GM19035 (cell line): ENCODE results near the gene RIMBP2.

Experiments
- ATAC-seq: cut with Tn5 transposase; IDR thresholded peaks from one replicate; pipeline ENCODE4 v1.9.1; 2021; ENCODE audit not compliant: unreplicated experiment

Gene RIMBP2

GRCh38 chr12:130454296-130454695 lies 261.8 kb downstream of the RIMBP2 start:
- no peak for ATAC-seq

DNA sequence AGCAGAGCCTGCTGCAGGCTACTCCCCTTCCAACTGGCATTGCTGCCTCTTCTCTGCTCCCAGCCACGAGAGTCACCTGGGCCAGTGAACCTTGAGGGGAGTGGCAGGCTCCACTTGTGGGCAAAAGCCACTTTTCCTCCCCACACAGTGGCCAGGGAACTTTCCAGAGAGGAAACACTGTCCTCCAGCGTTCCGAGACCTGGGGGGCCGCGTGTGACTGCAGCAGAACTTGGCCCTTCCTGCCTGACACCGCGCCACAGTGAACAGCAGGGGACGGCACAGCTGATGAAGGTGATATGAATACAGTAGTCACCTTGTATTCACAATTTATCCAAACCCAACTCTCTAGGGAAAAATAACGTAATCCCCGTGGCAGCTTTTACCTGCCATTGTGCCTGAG lies 263.6 kb downstream of the RIMBP2 start:
- no peak for ATAC-seq

GRCh38 chr12:130451001-130451930 lies 264.8 kb downstream of the RIMBP2 start:
- no peak for ATAC-seq

GRCh38 chr12:130449291-130449690 lies 266.8 kb downstream of the RIMBP2 start:
- ATAC-seq, result no peak

DNA sequence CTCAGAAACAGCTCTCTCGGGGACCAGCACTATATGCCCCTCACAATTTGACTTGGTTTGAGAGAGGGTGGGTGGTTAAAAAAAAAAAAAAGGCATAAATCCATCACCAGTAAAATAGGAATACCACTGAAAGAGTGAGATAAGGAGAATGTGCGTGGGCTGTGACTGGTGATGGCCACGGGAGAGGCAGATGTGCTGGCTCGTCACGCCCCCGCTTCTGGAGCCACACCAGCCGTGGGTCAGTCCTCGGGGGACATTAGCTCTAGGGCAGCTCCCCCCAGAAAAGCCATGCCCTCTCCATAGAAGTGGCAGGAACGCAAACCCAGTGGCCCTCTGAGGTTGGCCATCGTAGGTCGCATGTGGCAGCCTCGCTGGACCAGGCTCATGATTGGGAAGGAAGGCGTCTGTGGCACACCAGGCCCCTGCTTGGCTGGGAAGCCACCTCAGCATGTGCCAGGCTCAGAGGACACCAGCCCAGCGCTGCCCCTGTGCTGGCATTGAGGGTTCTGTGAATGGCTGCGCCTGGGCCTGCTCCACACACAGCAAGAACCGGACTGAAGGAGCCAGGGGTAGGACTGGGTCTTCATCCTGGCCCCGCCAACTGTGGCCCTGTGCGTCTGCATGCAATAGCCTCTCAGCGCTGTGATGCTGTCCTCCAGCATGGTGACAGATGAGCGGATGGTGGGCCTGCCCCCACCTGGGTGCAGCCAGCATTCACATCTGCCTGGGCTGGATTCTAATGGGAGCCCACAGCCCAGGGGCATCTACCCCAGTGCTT lies 267.9 kb downstream of the RIMBP2 start:
- no peak for ATAC-seq

DNA sequence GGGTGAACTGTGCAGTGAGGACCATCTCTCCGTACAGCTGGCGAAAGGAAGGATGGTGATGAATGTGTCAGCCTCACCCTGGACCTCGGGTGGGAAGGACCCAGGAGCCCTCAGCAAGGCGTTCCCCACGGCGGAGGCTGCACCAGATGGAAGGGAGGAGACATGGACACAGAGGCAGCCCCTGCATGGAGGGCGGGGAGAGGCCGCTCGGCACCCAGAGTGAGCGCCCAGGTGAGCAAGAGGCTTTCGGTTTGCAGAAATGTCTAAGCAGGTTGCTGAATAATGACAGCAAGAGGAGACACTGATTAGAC lies 268.5 kb downstream of the RIMBP2 start:
- ATAC-seq, result no peak

DNA sequence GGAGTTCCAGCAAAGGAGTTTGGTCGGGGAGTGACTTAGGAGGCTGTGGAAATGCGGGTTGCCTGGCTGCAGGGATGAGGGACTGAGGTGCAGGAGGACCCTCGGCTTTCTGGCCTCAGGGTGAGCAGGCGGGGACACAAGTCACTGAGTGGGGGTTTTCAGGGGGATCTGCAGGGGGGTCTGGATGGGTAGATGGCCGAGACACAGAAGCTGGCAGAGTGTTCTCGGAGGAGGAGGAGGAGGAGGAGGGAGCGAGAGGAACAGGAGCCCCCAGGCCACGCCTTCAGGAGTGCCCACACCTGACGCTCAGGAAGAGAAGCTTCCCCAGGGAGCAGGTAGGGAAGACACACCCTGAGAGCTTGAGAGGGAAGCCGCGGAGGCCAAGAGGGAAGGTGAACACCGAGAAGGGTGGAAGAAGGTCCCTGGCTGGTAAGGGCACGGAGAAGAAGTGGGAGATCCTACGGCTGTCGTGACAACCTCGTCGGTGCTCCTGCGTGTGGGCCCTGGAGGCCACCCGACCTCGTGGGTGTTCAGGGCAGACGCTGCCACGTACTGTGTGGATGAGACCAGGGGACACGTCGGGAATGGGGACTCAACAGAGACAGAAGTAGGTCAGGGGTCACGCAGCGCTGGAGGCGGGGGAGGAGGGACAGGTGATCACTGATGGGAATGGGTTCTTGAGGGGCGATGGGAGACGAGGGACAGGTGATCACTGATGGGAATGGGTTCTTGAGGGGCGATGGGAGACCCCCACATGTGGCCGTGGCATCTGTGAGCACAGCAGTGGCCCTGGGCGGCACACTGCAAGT lies 269.0 kb downstream of the RIMBP2 start:
- no peak for ATAC-seq

DNA sequence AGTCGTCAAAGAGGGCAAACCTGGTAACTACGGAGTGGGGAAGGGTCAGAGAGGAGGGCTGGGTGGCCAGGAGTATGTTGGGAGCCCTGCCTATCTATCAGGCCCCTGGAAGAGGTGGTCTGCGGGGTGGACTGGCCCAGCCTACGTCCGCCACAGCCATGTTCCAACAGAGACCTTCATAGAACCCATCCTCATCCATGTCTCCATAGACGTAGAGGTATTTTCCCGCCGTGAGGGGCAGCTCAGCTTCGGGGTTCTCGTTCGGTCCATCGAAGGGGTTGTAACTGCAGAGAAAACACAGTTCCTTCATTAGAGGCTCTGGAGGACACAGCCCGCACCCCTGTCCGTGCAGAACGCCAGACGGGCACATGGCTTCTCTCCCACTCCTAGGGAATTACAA lies 271.1 kb downstream of the RIMBP2 start:
- ATAC-seq, result no peak

GRCh38 chr12:130444061-130444460 lies 272.0 kb downstream of the RIMBP2 start:
- ATAC-seq, result no peak

DNA sequence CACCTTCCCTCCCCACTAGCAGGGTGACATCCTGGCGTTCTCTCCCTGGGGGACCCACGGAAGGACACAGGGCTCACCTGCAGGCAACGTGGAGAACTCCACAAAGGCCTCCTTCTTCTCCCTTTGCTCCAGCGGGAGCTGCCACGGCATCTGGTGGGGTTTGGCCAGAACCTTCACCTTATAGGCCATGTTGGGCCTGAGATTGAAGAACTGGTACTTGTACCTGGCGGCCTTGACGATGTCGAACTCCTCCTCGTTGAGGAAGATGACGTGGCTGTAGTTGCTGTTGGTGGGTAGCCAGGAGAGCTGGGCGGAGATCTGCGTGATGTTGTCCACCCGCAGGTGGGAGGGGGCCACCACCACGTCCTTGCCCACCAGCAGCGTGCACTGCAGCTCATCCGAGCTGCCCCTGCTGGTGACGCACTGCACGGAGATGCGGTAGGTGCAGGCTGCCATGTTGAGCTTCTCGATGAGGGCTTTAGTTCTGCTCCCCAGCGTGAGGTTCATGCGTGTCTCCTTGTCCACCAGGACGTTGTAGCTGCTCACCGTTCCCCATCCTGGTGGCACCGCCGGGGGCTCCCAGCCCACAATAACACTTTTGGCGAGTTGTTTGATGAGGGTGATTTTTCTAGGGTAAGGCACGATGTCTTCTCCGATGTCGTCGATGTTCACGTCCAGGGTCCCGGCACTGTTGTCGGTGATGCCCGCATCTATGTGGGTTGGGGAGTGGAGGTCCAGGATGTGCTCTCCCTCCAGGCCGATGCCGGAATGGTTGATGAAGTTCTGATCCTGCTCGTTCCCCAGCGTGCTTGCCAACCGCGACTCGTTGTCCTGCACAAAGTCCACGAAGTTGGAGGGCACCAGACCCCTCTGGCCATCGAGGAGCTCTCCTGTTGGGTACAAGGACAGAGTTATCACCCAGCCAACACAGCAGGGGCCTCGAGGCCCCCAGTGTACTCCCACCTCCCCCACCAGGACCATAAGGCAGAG lies 274.0 kb downstream of the RIMBP2 start:
- no peak for ATAC-seq

GRCh38 chr12:130440411-130441080 lies 275.6 kb downstream of the RIMBP2 start:
- ATAC-seq, result no peak

- ATAC-seq, result no peak
These were observed 276.8 kb downstream of the RIMBP2 start for GRCh38 chr12:130439250-130439649.

DNA sequence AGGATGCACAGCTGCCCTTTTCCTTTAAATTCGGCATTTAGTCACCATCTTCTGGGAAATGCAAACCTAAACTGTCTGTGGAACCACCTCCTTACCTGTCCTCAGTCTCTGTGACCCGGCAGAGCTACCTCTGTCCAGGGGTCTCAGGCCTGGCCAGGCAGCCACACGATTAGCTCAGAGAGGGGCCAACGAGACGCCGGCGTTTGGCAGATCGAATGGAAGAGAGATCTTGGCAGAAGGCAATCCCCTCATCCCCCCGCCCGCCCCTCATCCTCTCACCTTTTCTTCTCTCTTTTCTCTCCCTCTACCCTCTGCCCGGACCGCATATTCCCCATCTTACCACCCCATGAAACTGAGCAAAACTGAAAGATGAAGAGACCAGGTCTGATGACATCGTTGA lies 277.4 kb downstream of the RIMBP2 start:
- no peak for ATAC-seq

GRCh38 chr12:130438243-130438620 lies 277.9 kb downstream of the RIMBP2 start:
- no peak for ATAC-seq

- no peak for ATAC-seq
These were observed 278.4 kb downstream of the RIMBP2 start for GRCh38 chr12:130437555-130438242.

DNA sequence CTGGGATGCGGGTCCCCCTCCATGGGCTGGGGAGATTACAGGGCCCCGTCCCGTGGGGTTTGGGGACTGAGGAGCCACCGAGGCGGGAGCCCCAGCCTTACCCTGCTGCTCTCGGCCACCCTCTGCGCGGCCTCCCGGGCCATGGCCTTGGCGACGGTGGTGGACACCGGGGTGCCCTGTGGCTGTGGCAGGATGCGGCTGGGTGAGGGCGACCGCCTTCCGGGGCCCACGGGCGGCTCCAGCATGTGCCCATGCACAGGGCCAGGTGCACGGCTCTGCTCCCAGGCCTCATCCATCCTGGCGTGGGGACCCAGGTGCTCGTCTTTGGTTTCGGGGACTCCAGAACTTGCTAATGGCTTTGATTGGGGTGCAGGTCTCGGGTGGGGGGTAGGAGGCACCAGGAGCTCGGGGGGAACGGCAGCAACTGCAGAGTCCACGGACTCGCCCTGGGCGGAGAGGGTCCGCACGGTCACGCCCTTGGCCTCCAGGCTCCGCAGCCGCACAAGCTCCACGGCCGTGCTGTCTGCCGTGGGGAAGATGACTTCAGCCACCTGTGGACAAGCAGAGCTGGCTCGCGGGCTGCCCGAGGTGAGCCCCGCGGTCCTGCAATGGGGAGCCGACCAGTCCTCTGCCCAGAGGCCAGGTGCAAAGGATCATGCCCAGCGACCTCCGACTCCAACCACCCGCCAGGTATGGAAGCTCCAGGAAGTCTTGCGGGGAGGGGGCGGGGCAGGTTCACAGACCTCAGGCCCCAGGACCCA lies 279.2 kb downstream of the RIMBP2 start:
- no peak for ATAC-seq

GRCh38 chr12:130435826-130436225 lies 280.3 kb downstream of the RIMBP2 start:
- no peak for ATAC-seq

DNA sequence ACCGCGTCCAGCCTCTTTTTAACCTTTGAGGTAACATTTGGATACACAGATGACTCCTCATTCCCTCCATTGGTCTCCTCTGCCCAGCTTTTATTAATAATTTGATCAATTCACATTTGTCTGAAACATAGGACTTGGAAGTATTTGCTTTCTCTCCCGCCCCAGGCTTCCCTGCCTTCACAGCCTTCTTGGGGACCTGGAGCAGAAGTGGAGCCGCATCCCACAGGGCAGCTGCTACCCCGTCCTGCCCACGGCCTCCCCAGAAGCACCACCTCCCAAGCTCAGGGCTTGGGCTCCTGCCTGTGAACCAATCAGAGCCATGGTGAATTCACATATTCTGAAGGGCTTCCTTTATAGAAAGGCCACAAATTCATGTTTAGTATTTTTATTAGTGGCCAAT lies 280.8 kb downstream of the RIMBP2 start:
- no peak for ATAC-seq
